ENCODE results near the gene RXFP4.
"Not testable (repeated sequence)": the region's sequence is repeated elsewhere in the genome, so short reads cannot be mapped to it uniquely, and the experiment has no call there.

Gene RXFP4

GRCh38 chr1:155940993-155941844 is at the start of gene RXFP4:
TSS of gene RXFP4 (plus strand) at chr1:155941638. CDS start at chr1:155941710, 72 bp downstream.
- no peak within 1 kb of the TSS for H3K4me3 ChIP-seq (ENCODE audit: low read length)
- TF ChIP-seq ZNF274 (IDR thresholded peaks at IDR 0.05; ENCODE audit: low read depth, low read length), result no peak

- TF ChIP-seq ZNF274 (IDR thresholded peaks at IDR 0.05; ENCODE audit: low read depth, low read length), result no peak
- H3K4me3 ChIP-seq (ENCODE audit: low read length), result no peak overlapping the region
These were observed 48.6 kb upstream of the RXFP4 start for GRCh38 chr1:155892796-155893195.

- no peak overlapping the region for H3K4me3 ChIP-seq (ENCODE audit: low read length)
- TF ChIP-seq ZNF274 (IDR thresholded peaks at IDR 0.05; ENCODE audit: low read depth, low read length), result no peak
These were observed 47.9 kb upstream of the RXFP4 start for GRCh38 chr1:155893389-155894142.

- not testable (repeated sequence) for H3K4me3 ChIP-seq (ENCODE audit: low read length)
These were observed 45.8 kb upstream of the RXFP4 start for GRCh38 chr1:155895617-155896016.

GRCh38 chr1:155896476-155896875 is 45.0 kb upstream of the RXFP4 start:
- not testable (repeated sequence) for H3K4me3 ChIP-seq (ENCODE audit: low read length)

GRCh38 chr1:155897746-155898145 is 43.7 kb upstream of the RXFP4 start:
- H3K4me3 ChIP-seq (ENCODE audit: low read length), result no peak overlapping the region
- TF ChIP-seq ZNF274 (IDR thresholded peaks at IDR 0.05; ENCODE audit: low read depth, low read length), result no peak

- TF ChIP-seq ZNF274 (IDR thresholded peaks at IDR 0.05; ENCODE audit: low read depth, low read length), result no peak
These were observed 42.5 kb upstream of the RXFP4 start for GRCh38 chr1:155898888-155899287.

GRCh38 chr1:155899683-155900082 is 41.8 kb upstream of the RXFP4 start:
- no peak for TF ChIP-seq ZNF274 (IDR thresholded peaks at IDR 0.05; ENCODE audit: low read depth, low read length)
- H3K4me3 ChIP-seq (ENCODE audit: low read length), result no peak overlapping the region

More at GRCh38 chr1:155898888-155899287, 42.5 kb upstream of the RXFP4 start:
- no peak overlapping the region for H3K4me3 ChIP-seq (ENCODE audit: low read length)

GRCh38 chr1:155900161-155900560 is 41.3 kb upstream of the RXFP4 start:
- no peak for TF ChIP-seq ZNF274 (IDR thresholded peaks at IDR 0.05; ENCODE audit: low read depth, low read length)

GRCh38 chr1:155904261-155904660 is 37.2 kb upstream of the RXFP4 start:
- no peak overlapping the region for H3K4me3 ChIP-seq (ENCODE audit: low read length)
- TF ChIP-seq ZNF274 (IDR thresholded peaks at IDR 0.05; ENCODE audit: low read depth, low read length), result no peak

More at GRCh38 chr1:155900161-155900560, 41.3 kb upstream of the RXFP4 start:
- H3K4me3 ChIP-seq (ENCODE audit: low read length), result no peak overlapping the region

GRCh38 chr1:155909894-155910293 is 31.5 kb upstream of the RXFP4 start:
- no peak for TF ChIP-seq ZNF274 (IDR thresholded peaks at IDR 0.05; ENCODE audit: low read depth, low read length)
- H3K4me3 ChIP-seq (ENCODE audit: low read length), result peak overlapping the region; percentile 91

- TF ChIP-seq ZNF274 (IDR thresholded peaks at IDR 0.05; ENCODE audit: low read depth, low read length), result no peak
- peak overlapping the region; percentile 91 for H3K4me3 ChIP-seq (ENCODE audit: low read length)
These were observed 30.8 kb upstream of the RXFP4 start for GRCh38 chr1:155910621-155911121.

- TF ChIP-seq ZNF274 (IDR thresholded peaks at IDR 0.05; ENCODE audit: low read depth, low read length), result no peak
- H3K4me3 ChIP-seq (ENCODE audit: low read length), result peak within 1 kb of the TSS; percentile 91
These were observed 30.0 kb upstream of the RXFP4 start, which contains the start of gene RIT1 for GRCh38 chr1:155911156-155912055. TSS of gene RIT1 (minus strand) at chr1:155911349. CDS start at chr1:155910761, 588 bp downstream.

GRCh38 chr1:155912056-155912536 is 29.3 kb upstream of the RXFP4 start:
- no peak for TF ChIP-seq ZNF274 (IDR thresholded peaks at IDR 0.05; ENCODE audit: low read depth, low read length)
- no peak overlapping the region for H3K4me3 ChIP-seq (ENCODE audit: low read length)

Measured in GM08714 (cell line).